HG02571 (cell line): ENCODE data around the gene TCF3.

Experiments used
- ATAC-seq: cut with Tn5 transposase; IDR thresholded peaks from one replicate; pipeline ENCODE4 v1.9.1; 2021; ENCODE audit warnings: mild to moderate bottlenecking, moderate library complexity; ENCODE audit not compliant: unreplicated experiment

Gene TCF3

GRCh38 chr19:1632462-1633268 is 19.8 kb downstream of the TCF3 start:
- no peak for ATAC-seq

- ATAC-seq = no peak
Observed at GRCh38 chr19:1631557-1632100, 20.8 kb downstream of the TCF3 start.

GRCh38 chr19:1630811-1631210 is 21.6 kb downstream of the TCF3 start:
- no peak for ATAC-seq

GRCh38 chr19:1630012-1630411 is 22.4 kb downstream of the TCF3 start:
- ATAC-seq = no peak

GRCh38 chr19:1629256-1629808 is 23.1 kb downstream of the TCF3 start:
- no peak for ATAC-seq

- no peak for ATAC-seq
Observed at GRCh38 chr19:1627194-1627593, 25.2 kb downstream of the TCF3 start.

GRCh38 chr19:1626417-1627010 is 25.9 kb downstream of the TCF3 start:
- ATAC-seq = no peak

- no peak for ATAC-seq
Observed at GRCh38 chr19:1624458-1624857, 28.0 kb downstream of the TCF3 start.

- ATAC-seq = no peak
Observed at GRCh38 chr19:1622541-1622940, 29.9 kb downstream of the TCF3 start.

- ATAC-seq = no peak
Observed at GRCh38 chr19:1622007-1622406, 30.4 kb downstream of the TCF3 start.

- no peak for ATAC-seq
Observed at GRCh38 chr19:1621574-1621973, 30.8 kb downstream of the TCF3 start.

- ATAC-seq = no peak
Observed at GRCh38 chr19:1621021-1621420, 31.4 kb downstream of the TCF3 start.

GRCh38 chr19:1620502-1620901 is 31.9 kb downstream of the TCF3 start:
- no peak for ATAC-seq

- no peak for ATAC-seq
Observed at GRCh38 chr19:1619703-1620102, 32.7 kb downstream of the TCF3 start.

- no peak for ATAC-seq
Observed at GRCh38 chr19:1619094-1619439, 33.3 kb downstream of the TCF3 start.

GRCh38 chr19:1618157-1619093 is 34.0 kb downstream of the TCF3 start:
- no peak for ATAC-seq

GRCh38 chr19:1616875-1617274 is 35.5 kb downstream of the TCF3 start:
- ATAC-seq = no peak

- ATAC-seq = no peak
Observed at GRCh38 chr19:1616396-1616795, 36.0 kb downstream of the TCF3 start.

GRCh38 chr19:1615156-1615765 is 37.2 kb downstream of the TCF3 start:
- ATAC-seq = no peak

- no peak for ATAC-seq
Observed at GRCh38 chr19:1613808-1614570, 38.4 kb downstream of the TCF3 start.
